Stomach smooth muscle (tissue), 2 donors: ENCODE results near the gene RPUSD3.
"Not testable (repeated sequence)": the region's sequence is repeated elsewhere in the genome, so short reads cannot be mapped to it uniquely, and the experiment has no call there.

Experiments
- H3K27ac ChIP-seq: one replicate; pipeline ENCODE4 v1.7.0; 2013; ENCODE audit warnings: mild to moderate bottlenecking, low read length, inconsistent platforms
- H3K27me3 ChIP-seq, 2 donors: one replicate each; pipeline ENCODE4 v1.7.0; 2013; ENCODE audit warnings: low read length in 2 of 2; ENCODE audit not compliant: insufficient read depth in 2 of 2, control insufficient read depth in 1 of 2
- H3K36me3 ChIP-seq, 2 donors: one replicate each; pipeline ENCODE4 v1.7.0; 2013; ENCODE audit warnings: low read length in 2 of 2; ENCODE audit not compliant: control insufficient read depth in 2 of 2, insufficient read depth in 2 of 2
- H3K4me1 ChIP-seq: one replicate; pipeline ENCODE4 v1.7.0; 2013; ENCODE audit warnings: low read length; ENCODE audit not compliant: control insufficient read depth, insufficient read depth
- H3K4me3 ChIP-seq, 2 donors: one replicate each; pipeline ENCODE4 v1.7.0; 2013; ENCODE audit warnings: low read length in 2 of 2
- H3K9ac ChIP-seq, 2 donors: one replicate each; pipeline ENCODE4 v1.7.0; 2013; ENCODE audit warnings: low read length in 2 of 2, mild to moderate bottlenecking in 1 of 2
- H3K9me3 ChIP-seq, 2 donors: one replicate each; pipeline ENCODE4 v1.7.0; 2013; ENCODE audit warnings: low read length in 2 of 2; ENCODE audit not compliant: control insufficient read depth in 2 of 2
- donor health status: healthy.
- donor health status: Pancreatic carcinoma.

The RPUSD3 gene

DNA sequence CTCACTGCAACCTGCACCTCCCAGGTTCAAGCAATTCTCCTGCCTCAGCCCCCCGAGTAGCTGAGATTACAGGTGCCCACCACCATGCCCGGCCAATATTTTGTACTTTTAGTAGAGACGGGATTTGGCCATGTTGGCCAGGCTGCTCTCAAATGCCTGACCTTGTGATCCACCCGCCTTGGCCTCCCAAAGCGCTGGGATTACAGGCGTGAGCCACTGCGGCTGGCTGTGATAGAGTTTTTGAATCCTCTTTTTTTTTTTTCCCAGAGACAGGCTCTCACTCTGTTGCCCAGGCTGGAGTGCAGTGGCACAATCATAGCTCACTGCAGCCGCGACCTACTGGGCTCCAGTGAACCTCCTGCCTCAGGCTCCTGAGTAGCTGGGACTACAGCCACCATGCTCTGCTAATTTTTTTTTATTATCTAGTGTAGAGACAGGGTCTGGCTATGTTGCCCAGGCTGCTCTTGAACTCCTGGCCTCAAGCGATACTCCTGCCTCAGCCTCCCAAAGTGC lies 21.4 kb upstream of the RPUSD3 start:
- H3K4me3 ChIP-seq, result peak overlapping the region in 1 of 2 donors; percentile 29
- not testable (repeated sequence) for H3K36me3 ChIP-seq, H3K9me3 ChIP-seq, H3K27me3 ChIP-seq
- peak overlapping the region in 1 of 2 donors; percentile 55 for H3K9ac ChIP-seq
- peak overlapping the region; percentile 80 for H3K27ac ChIP-seq
- peaks cover 31% of the 10 kb centered on the region for H3K4me1 ChIP-seq

DNA sequence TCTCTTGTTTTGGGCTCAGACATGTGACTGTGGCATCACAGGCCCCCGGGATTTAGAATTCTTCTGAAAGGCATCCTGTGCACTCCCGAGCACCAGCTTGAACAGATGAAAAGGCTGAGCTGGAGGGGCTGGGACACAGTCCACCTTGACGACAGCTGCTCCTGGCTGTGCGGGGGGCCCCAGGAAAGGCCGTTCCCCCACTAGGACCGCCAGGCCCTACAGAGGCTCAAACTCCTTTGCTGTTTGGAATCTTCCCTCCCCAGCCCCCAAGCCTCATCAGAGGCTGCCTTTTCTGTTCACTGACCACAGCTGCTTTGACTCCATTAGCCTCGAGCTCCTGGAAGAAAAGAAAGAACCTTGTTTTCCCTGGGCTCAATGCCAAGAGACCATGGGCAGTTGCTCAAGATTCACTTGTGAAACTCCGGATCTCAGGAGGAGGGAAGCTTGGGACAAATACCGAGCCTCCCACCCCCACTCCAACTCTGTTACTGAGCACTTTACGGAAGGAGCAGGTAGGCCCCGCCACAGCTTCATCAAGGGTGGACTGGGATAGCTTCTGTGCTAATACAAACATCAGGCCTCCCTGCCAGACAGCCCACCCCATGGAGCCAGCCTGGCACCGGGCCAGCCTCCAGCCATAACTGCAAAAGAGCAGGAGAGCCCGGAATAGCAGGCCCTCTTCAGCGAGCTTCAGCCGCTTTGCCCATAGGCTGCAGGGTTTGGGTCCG lies 20.6 kb upstream of the RPUSD3 start:
- H3K9me3 ChIP-seq, result no peaks in the 10 kb centered on the region
- H3K9ac ChIP-seq, result peak overlapping the region; percentile 51 to 55
- H3K36me3 ChIP-seq, result no peaks in the 10 kb centered on the region
- peak overlapping the region; percentile 80 for H3K27ac ChIP-seq
- H3K4me3 ChIP-seq, result peak overlapping the region; percentile 29 to 35
- H3K27me3 ChIP-seq, result no peaks in the 10 kb centered on the region
- peaks cover 31% of the 10 kb centered on the region for H3K4me1 ChIP-seq

DNA sequence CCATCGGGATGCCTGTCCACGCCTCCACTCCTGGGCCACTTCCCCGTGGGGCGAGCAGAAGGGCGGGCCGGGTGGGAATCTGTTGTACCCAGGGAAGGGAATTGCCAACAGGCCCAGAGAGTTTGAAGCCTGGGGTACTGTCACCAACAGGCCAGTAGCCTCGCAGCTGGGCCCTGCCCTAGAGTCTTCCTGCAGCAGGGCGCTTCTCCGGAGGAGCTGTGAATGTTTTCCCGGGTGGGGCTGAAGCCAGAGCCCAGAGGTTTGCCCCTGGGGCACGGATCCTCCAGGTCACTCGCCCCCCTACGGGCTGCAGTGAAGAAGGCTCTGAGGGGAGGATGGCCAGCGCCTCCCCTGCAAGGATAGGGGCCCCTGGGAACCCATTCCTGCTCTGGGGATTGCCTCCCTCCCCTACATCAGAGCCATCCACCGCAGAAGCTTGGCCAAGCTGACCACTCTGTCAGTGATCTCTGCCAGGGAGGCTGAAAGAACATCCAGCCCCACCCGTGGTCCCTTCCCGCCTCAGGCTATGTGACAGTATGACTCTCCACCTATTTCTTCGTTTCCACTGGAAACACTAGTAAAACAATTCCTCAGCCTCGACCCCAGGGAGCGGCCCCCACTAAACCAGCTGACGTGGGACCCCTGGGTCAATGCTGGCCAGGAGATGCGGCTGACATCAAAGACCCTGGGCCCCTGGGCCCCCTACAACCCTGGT lies 19.4 kb upstream of the RPUSD3 start:
- Histone ChIP-seq H3K27me3 (no peaks in the 10 kb centered on the region), H3K9me3 (no peaks in the 10 kb centered on the region), H3K27ac (no peak overlapping the region), H3K9ac (peak overlapping the region in 1 of 2 donors; percentile 13), H3K4me1 (peaks cover 31% of the 10 kb centered on the region), H3K36me3 (no peaks in the 10 kb centered on the region), H3K4me3 (peak overlapping the region; percentile 19 to 47)

DNA sequence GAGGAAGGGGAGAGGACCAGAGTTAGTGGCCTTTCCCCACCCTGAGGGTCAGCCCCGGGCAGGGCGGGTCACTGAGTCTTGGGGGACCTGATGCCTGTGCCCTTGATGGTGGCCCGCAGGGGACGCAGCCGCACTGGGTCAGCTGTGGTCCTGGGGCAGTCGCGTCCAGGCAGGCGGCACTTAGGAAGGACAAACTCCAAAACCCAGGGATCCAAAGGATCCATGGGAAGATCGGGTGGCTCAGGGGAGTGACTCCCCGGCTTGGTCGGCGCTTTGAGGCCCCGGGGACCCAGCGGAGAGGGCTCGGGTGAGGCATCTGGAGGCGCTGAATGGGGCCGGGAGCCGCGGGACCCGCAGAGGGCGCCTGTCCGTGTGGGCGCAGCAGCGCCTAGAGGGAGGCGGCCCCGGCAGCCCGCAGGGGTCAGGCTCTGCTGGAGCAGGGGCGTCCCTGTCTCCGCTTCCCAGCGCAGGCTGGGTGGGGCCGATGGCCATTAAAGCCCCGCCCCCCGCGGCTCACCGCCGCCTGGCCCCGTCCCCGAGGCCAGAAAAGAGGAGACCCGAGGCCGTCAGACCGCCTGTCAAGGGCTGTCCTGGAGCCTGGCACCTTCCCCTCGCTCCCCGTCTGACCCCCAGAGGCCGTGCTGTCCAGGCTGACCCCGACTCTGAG lies 18.7 kb upstream of the RPUSD3 start:
- Histone ChIP-seq H3K4me1 (peaks cover 31% of the 10 kb centered on the region), H3K4me3 (peak overlapping the region; percentile 19 to 47), H3K27me3 (no peaks in the 10 kb centered on the region), H3K9me3 (no peaks in the 10 kb centered on the region), H3K9ac (no peak overlapping the region), H3K27ac (peak overlapping the region; percentile 49), H3K36me3 (no peaks in the 10 kb centered on the region)

DNA sequence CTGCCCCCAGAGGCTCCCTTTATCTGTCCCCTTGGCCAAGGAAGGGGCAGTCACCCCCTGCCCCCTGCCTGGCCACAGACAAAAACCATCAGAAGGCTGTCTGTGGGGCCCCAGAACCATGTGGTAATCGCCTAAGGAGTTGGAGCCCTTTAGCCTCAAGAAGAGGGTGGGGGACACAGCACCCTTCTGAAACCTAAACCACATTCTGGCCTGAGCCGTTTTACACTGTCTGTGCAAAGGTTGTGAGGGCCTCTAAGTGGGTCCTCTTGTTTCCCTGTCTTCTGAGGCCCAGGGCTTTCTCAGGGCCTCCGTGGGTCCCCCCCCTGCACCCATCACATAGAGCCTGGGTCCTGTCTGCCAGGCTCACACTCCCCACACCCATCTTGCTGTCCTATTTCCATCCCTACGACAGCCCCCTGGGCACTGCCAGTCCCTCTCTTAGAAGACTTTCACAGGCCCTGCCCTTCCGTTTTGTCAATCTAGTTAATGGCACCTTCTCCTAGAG lies 17.9 kb upstream of the RPUSD3 start:
- no peaks in the 10 kb centered on the region for H3K9me3 ChIP-seq
- H3K9ac ChIP-seq, result no peak overlapping the region
- no peak overlapping the region for H3K4me3 ChIP-seq
- peaks cover 26% of the 10 kb centered on the region for H3K4me1 ChIP-seq
- peak overlapping the region; percentile 49 for H3K27ac ChIP-seq
- H3K27me3 ChIP-seq, result no peaks in the 10 kb centered on the region
- H3K36me3 ChIP-seq, result no peaks in the 10 kb centered on the region

DNA sequence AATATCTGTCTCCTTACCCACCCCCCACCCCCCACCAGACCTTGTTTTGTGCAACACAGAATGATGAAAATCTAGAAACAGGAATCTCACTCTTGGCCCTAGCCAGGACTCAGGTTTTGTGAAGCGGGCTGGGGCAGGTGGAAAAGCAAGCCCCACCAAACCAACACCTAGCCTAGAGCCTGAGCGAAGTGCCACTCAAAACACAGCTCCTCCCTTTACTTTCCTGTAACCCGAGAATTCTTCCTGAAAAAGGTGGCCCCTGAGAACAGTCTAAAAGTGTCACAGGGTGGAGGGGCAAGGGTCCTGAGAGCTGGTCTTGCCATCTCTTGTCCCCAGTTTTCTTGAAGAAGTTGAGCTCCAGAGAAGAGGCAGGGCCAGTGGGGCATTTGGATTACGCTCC lies 17.4 kb upstream of the RPUSD3 start:
- Histone ChIP-seq H3K4me3 (no peak overlapping the region), H3K4me1 (peaks cover 22% of the 10 kb centered on the region), H3K9me3 (no peaks in the 10 kb centered on the region), H3K36me3 (no peaks in the 10 kb centered on the region), H3K27ac (no peak overlapping the region), H3K9ac (no peak overlapping the region), H3K27me3 (no peaks in the 10 kb centered on the region)

DNA sequence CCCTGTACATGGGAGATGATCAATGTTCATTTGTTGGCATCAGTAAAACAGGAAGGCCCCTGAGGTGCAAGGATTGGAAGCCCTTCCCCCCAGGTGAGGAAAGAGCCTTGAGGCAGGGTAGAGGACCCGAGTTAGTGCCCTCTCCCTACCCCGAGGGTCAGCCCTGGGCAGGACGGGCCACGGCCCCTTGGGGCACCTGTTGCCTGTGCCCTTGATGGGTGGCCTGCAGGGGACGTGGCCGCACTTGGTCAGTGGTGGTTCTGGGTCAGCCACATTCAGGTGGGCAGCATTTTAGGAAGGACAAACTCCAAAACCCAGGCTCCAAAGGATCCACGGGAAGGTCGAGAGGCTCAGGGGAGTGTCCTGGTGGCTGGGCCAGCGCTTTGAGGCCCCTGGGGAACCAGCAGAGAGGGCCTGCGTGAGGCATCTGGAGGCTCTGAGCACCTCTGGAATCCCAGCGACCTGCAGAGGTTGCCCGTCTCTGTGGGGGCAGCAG lies 15.8 kb upstream of the RPUSD3 start:
- no peaks in the 10 kb centered on the region for H3K36me3 ChIP-seq
- H3K4me1 ChIP-seq, result peaks cover 13% of the 10 kb centered on the region
- no peak overlapping the region for H3K4me3 ChIP-seq
- H3K27me3 ChIP-seq, result no peaks in the 10 kb centered on the region
- no peaks in the 10 kb centered on the region for H3K9me3 ChIP-seq
- H3K9ac ChIP-seq, result no peak overlapping the region
- H3K27ac ChIP-seq, result no peak overlapping the region

DNA sequence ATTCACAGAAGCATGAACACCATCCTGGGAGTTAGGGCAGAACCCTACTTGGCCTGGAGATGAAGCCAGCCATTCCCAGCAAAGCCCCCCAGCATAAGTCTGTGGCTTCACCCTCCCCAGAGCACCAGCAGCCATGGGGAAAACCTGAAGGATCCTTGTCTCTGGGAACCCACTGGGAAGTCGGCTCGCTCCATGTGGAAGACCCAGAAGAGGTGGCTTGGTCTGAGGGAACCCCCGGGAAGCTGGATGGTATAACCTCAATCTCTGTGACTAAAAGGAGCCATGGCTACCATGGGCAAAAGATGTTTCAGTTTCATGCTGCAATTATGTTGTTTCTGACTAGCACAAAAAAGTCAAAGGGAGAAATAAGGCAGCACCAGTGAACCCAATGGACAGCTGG lies 11.8 kb upstream of the RPUSD3 start:
- H3K36me3 ChIP-seq, result no peaks in the 10 kb centered on the region
- no peak overlapping the region for H3K4me3 ChIP-seq
- no peaks in the 10 kb centered on the region for H3K9me3 ChIP-seq
- no peaks in the 10 kb centered on the region for H3K4me1 ChIP-seq
- no peak overlapping the region for H3K27ac ChIP-seq
- no peaks in the 10 kb centered on the region for H3K27me3 ChIP-seq
- no peak overlapping the region for H3K9ac ChIP-seq

DNA sequence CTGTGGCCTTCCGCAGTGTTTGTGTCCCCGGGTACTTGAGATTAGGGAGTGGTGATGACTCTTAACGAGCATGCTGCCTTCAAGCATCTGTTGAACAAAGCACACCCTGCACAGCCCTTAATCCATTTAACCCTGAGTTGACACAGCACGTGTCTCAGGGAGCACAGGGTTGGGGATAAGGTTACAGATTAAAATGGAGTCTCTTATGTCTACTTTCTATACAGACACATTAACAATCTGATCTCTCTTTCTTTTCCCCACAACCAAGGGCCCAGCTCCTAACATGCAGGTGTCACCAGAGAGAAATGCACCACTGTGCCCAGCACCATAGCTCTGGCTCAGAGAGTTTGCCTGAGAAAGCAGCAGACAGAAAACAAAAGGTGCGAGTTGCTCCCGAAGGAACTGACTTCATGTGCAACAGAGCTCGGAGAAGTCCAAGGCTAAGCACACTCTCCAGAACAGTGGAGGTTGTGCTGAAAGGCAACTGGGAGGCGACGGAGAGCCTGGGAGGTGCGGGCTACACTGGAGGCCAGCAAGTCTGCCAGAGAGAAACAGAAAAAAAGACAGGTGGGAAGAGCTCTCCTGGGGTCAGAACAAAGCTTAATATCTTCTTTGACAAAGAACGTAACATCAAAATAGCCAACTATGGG lies 10.6 kb upstream of the RPUSD3 start:
- not testable (repeated sequence) for H3K9me3 ChIP-seq, H3K27ac ChIP-seq, H3K4me3 ChIP-seq, H3K9ac ChIP-seq, H3K27me3 ChIP-seq, H3K4me1 ChIP-seq, H3K36me3 ChIP-seq

DNA sequence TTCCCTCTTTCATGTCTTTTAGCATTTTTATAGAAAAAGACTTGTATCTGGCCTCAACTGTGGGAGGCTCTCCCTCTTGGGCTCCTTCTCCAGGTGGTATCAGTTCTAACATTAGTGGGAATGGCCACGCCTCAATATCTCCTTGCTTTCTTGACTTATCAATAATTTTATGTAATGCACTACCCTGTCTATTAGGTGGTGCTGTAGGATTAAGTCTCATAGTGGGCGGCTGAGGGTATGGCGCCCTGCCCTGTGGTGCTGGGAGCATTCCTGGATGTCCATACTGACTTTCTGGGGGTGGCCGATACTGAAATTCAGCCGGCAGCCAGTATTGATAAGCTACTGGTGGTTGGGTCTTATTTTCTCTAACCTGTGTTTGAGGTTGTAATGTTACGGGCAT lies 8.7 kb upstream of the RPUSD3 start:
- Histone ChIP-seq H3K9me3 (no peaks in the 10 kb centered on the region), H3K36me3 (no peaks in the 10 kb centered on the region), H3K27ac (no peak overlapping the region), H3K4me3 (no peak overlapping the region), H3K4me1 (no peaks in the 10 kb centered on the region), H3K9ac (no peak overlapping the region), H3K27me3 (no peaks in the 10 kb centered on the region)
